H1 (cell line): ENCODE data around the gene AKT1S1.

Experiments used
- ASH2L ChIP-seq: fragments of 200-600, 300-600 bp; sonication (generic); IDR thresholded peaks from one replicate; pipeline ENCODE4 v1.7.1; 2017; ENCODE audit warnings: low read length
- CREB1 ChIP-seq: IDR thresholded peaks from 2 replicates; pipeline ENCODE4 v1.6.1; 2012; ENCODE audit warnings: inconsistent platforms
- CTCF ChIP-seq, 3 experiments: IDR thresholded peaks; 1 replicate in 2 of 3; 2 replicates in 1 of 3; pipeline versions ENCODE4 v1.5.1 to v1.6.1; 2011; ENCODE audit warnings: low read length in 3 of 3, mild to moderate bottlenecking in 3 of 3, inconsistent platforms in 2 of 3, low read depth in 1 of 3, moderate library complexity in 1 of 3; ENCODE audit not compliant: insufficient read depth in 1 of 3; ENCODE audit errors: control extremely low read depth in 1 of 3
- JUN ChIP-seq: IDR thresholded peaks from 2 replicates; pipeline ENCODE4 v1.6.1; 2011; ENCODE audit warnings: low read depth, mild to moderate bottlenecking, improper control_type of control experiment, low read length
- YY1 ChIP-seq: IDR thresholded peaks from 2 replicates; pipeline ENCODE4 v1.6.1; 2011; ENCODE audit warnings: low read depth, mild to moderate bottlenecking, low read length

- TF ChIP-seq CTCF (IDR thresholded peaks at IDR 0.05; ENCODE audit: control extremely low read depth in 1 of 3, insufficient read depth in 1 of 3, low read depth in 1 of 3, low read length in 3 of 3) (no peak), YY1 (no peak), CREB1 (no peak), JUN (no peak), ASH2L (no peak)
These were observed 19.4 kb downstream of the AKT1S1 start for GRCh38 chr19:49857838-49858087.
